ENCODE data around the gene BET1L.
"Not testable (repeated sequence)": the region's sequence is repeated elsewhere in the genome, so short reads cannot be mapped to it uniquely, and the experiment has no call there.

Gene BET1L, protein sequence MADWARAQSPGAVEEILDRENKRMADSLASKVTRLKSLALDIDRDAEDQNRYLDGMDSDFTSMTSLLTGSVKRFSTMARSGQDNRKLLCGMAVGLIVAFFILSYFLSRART

GRCh38 chr11:207208-207862 is at the start of gene BET1L, which contains the start of gene RIC8A:
TSS of gene BET1L (minus strand) at chr11:207399. CDS start at chr11:207321, 78 bp downstream.
TSS of gene RIC8A (plus strand) at chr11:207708. CDS start at chr11:208855, 1,147 bp downstream.
- peak; percentile 99 for DNase-seq

GRCh38 chr11:255816-256215 is 48.6 kb upstream of the BET1L start:
- no peak for DNase-seq

- DNase-seq = no peak
Observed at GRCh38 chr11:255176-255575, 48.0 kb upstream of the BET1L start.

DNA sequence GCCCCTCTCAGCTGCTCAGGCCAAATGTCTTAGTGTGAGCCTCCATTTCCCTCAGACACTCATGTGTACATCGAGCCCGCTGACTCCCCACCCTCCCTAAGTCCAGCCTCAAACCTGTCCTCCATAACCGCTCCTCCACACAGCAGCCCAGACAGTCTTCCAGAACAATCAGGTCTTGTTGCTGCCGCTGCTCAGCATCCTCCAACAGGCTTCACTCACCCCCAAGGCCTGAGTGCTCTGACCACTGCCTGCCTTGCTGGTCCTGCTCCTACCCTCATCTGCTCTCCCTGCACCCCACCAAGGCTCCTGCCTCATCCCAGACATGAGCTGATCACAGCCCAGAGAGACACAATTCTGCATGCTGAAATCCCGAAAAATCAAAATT is 46.7 kb upstream of the BET1L start:
- no peak for DNase-seq

DNA sequence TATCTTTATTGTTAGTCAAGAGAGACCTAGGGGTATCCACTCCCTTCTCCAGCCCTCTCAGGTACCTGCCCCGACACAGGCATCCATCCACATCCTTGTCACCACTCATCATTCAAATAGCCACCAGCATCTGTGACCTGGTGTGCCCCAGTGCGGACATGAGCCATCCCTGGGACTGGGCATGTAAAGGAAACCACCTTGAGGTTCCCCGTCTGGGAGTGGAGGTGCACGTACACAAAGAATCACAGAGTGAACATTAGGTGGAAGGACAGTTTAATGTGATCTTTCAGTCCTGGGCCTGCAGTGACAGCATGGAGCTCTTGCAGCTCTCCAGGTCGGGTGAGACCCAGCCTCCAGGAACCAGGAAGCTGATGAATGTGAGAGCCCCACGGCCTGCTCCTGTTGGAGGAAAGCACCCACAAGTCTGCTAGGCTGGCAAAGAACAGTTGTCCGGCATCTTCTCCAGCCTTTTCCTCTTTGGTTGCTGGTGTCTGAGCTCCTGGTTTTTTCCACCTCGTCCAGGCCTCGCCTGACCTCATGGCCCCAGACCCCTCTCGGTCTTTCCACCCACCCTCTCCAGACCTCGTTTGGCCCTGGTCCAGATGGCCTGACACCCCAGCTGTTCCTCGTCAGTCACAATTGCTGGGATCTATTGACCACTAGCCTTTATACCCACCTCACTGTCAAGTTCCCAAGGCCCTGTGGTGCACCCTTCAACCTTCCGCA is 46.1 kb upstream of the BET1L start:
- DNase-seq = no peak

GRCh38 chr11:252666-253065 is 45.5 kb upstream of the BET1L start:
- DNase-seq = no peak

- no peak for DNase-seq
Observed at GRCh38 chr11:251550-251949, 44.4 kb upstream of the BET1L start.

DNA sequence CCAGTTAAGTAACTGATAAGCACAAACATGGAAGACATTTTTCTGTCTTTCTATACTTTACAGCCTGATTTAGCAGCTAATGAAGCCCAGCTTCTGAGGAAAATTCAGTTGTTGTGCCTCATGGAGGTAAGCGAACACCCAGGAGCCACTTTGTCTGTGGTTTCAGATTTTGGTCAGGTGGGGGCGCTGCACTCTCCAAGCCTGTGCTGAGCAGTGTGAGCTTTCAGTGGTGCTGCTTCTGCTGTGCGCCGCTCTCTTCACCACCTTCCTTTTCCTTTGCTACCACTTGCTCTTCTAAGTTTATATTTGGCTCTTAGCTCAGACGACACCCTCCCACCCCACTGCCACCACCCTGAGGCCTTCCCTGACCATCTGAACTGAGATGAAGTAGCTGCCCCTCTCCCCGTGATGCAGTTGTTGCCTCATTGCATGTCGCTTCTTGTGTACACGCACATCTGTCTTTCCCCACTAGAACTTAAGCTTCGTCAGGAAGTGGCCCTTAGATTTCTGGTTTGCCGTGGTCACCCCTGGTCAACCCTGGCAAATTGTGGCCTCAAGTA is 43.6 kb upstream of the BET1L start:
- DNase-seq = peak; percentile 42

DNA sequence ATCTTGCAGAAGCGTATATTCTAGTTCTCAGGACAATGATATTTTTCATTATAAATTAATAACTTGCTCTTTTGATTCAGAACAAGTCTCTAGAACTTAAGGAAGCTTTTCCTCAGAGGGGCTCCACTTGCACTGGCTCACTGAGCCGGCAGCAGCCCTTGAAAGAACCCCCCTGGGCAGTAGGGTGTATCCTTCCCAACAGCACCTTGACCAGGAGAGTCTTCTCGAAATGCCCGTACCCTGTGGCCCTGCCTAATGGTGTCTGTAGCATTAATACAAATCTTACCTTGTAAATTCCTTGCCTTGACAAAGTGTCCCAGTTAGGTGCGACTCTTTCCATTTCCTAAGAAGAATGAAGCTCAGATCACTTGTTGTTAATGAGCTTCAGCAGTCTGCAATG is 43.1 kb upstream of the BET1L start:
- DNase-seq = no peak

- DNase-seq = no peak
Observed at GRCh38 chr11:249062-249461, 41.9 kb upstream of the BET1L start.

DNA sequence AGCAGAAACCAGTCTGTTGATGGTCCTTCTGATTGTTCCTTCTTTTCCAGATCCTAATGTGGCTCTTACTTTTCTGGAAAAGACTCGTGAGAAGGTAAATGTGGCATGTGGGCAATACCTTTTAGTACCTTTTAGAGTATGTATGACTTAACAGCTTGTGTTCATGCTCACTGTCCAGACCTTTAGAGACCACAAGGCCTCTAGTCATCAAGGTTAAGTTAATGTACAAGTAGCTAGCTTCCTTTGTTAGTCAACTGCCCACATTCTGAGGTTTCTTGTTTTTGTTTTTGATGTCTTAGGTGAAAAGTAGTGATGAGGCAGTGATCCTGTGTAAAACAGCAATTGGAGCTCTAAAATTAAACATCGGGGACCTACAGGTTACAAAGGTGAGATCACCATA is 37.2 kb upstream of the BET1L start:
- no peak for DNase-seq

- no peak for DNase-seq
Observed at GRCh38 chr11:241634-242033, 34.4 kb upstream of the BET1L start.

GRCh38 chr11:240315-240714 is 33.1 kb upstream of the BET1L start:
- DNase-seq = no peak

DNA sequence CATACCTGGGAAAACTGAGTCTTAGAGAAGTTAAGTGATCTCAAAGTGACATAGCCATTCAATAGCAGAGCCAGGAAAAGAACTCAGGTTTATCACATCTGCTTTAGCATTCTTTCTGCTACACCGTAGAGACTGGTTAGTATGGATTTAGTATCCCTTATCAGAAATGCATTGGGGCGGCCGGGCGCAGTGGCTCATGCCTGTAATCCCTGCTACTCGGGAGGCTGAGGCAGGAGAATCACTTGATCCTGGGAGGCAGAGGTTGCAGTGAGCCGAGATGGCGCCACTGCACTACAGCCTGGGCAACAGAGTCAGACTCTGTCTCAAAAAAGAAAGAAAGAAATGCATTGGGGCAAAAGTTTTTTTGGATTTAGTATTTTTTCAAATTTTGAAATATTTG is 31.1 kb upstream of the BET1L start:
- not testable (repeated sequence) for DNase-seq

- DNase-seq = peak; percentile 95
Observed at GRCh38 chr11:236774-237767, 29.9 kb upstream of the BET1L start, which contains the start of gene PSMD13. TSS of gene PSMD13 (plus strand) at chr11:236976. CDS start at chr11:237050, 74 bp downstream.

DNA sequence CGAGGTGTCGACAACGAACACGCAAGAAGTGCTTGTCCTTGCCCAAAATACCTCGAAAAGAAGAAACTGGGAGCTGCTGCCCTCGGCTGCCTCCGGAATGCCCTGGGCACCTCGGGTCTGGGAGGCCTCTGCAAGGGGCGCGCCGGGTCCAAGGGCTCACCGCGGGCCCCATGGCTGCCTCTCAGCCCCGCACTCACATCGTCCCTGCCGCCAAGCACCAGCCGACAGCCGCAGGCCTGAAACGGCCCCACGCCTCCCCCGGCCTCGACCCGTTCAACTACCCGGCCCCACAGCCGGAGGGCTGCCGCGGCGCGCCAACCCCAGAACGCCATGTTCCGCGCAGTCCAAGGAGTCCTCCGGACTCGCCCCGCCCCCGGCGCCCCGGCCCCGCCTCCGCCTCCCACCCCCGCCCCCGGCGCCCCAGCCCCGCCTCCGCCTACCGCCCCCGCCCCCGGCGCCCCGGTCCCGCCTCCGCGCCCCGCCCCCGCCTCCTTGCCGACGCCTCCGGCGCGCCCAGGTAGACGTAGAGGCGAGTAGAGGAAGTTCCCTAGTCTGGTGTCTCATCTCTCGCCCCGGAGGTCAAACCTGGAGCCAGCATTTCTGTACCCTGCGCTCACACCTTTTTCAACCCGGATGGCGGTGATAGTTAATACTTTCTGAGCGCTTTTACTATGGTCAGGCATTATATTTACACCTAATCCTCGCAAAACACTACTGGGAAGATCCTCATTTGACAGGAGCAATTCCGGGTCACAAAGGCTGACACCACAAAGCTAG is 29.0 kb upstream of the BET1L start, which contains the start of gene SIRT3:
Gene SIRT3, minus strand, starts transcription at position 346 of the 777 bp plus-strand sequence. Its CDS starts 14 bp downstream, at position 332.
- DNase-seq = peak; percentile 95

- peak; percentile 60 for DNase-seq
Observed at GRCh38 chr11:235609-235996, 28.4 kb upstream of the BET1L start.

- no peak for DNase-seq
Observed at GRCh38 chr11:235180-235579, 28.0 kb upstream of the BET1L start.

DNA sequence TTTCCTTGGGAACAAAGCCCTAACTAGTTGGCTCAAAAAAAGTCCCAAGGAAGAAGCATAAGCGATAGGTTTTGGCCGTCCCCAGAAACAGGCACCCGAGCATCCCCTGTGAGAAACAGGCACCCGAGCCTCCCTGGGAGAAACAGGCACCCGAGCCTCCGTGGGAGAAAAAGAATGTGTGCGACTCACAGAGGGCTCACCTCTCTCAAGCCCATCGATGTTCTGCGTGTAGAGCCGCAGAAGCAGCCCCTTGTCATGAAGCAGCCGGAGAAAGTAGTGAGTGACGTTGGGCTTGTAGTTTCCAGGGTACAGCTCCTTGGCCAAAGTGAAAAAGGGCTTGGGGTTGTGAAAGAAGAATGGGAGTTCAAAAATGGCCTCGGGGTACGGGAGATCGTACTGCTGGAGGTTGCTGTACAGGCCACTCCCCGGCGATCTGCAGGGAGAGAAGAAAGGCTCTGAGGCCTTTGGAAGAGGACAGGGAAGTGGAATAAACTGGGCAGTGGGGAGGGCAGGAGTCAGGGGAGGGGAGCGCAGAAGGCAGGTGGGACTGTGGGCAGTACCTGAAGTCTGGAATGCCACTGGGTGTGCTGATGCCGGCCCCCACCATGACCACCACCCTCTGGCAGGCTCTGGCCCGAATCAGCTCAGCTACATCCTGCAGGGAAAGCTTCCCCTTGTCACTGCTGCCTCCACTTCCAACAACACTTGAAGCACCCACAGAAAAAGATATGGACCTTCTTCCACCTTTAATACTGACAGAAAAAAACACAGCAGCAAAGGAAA is 25.8 kb upstream of the BET1L start:
- DNase-seq = no peak

GRCh38 chr11:230431-230830 is 23.2 kb upstream of the BET1L start:
- no peak for DNase-seq
